ENCODE measurements around the gene ZER1. TPM values are rescaled to one million over a fixed set of nuclear protein-coding genes. Genes with fewer than 3 reads are reported as not detected.

ZER1 gene
- total RNA-seq, 3 donors from 2014 or later (not counting 1 experiment from before 2014, with no cell fraction given): 35.0 to 37.4 (median 35.2) TPM

- no peak for DNase-seq
- Histone ChIP-seq H3K36me3 (ENCODE audit: control insufficient read depth, insufficient read depth, low read length) (peaks cover 11% of the 10 kb centered on the region), H3K4me1 (ENCODE audit: control insufficient read depth, insufficient read depth, low read length) (peaks cover 64% of the 10 kb centered on the region), H3K4me3 (ENCODE audit: low read length) (no peak overlapping the region), H3K27ac (ENCODE audit: low read length) (no peak overlapping the region), H3K9me3 (ENCODE audit: control insufficient read depth, insufficient read depth, low read length) (no peaks in the 10 kb centered on the region), H3K27me3 (ENCODE audit: control insufficient read depth, insufficient read depth, low read length) (no peaks in the 10 kb centered on the region)
- 96% methylated on average over 4 of the region's 4 CpGs for WGBS (ENCODE audit: insufficient coverage)
- H3K9me3 Mint-ChIP-seq: no peaks in the 10 kb centered on the region
- intact Hi-C loops (cut with micrococcal nuclease): loop anchor here (2.0 kb wide), 1 partner anchor 31 kb away; the partner anchor contains the start of gene DYNC2I2
- H3K27ac Mint-ChIP-seq: peak overlapping the region; percentile 96 to 99
- peaks cover 61 to 71% of the 10 kb centered on the region in 2 donors for H3K4me1 Mint-ChIP-seq
- H3K36me3 Mint-ChIP-seq: peaks cover 10% of the 10 kb centered on the region
- no peaks in the 10 kb centered on the region for H3K27me3 Mint-ChIP-seq (ENCODE audit: low read depth in 2 of 2)
- TF ChIP-seq, protein P1, sequence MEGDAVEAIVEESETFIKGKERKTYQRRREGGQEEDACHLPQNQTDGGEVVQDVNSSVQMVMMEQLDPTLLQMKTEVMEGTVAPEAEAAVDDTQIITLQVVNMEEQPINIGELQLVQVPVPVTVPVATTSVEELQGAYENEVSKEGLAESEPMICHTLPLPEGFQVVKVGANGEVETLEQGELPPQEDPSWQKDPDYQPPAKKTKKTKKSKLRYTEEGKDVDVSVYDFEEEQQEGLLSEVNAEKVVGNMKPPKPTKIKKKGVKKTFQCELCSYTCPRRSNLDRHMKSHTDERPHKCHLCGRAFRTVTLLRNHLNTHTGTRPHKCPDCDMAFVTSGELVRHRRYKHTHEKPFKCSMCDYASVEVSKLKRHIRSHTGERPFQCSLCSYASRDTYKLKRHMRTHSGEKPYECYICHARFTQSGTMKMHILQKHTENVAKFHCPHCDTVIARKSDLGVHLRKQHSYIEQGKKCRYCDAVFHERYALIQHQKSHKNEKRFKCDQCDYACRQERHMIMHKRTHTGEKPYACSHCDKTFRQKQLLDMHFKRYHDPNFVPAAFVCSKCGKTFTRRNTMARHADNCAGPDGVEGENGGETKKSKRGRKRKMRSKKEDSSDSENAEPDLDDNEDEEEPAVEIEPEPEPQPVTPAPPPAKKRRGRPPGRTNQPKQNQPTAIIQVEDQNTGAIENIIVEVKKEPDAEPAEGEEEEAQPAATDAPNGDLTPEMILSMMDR (IDR thresholded peaks at IDR 0.05): no peak
- peak overlapping the region; percentile 50 for H3K4me3 Mint-ChIP-seq
- no peak for ATAC-seq
Observed at GRCh38 chr9:128687453-128687852, 84.3 kb downstream of the ZER1 start.

DNA sequence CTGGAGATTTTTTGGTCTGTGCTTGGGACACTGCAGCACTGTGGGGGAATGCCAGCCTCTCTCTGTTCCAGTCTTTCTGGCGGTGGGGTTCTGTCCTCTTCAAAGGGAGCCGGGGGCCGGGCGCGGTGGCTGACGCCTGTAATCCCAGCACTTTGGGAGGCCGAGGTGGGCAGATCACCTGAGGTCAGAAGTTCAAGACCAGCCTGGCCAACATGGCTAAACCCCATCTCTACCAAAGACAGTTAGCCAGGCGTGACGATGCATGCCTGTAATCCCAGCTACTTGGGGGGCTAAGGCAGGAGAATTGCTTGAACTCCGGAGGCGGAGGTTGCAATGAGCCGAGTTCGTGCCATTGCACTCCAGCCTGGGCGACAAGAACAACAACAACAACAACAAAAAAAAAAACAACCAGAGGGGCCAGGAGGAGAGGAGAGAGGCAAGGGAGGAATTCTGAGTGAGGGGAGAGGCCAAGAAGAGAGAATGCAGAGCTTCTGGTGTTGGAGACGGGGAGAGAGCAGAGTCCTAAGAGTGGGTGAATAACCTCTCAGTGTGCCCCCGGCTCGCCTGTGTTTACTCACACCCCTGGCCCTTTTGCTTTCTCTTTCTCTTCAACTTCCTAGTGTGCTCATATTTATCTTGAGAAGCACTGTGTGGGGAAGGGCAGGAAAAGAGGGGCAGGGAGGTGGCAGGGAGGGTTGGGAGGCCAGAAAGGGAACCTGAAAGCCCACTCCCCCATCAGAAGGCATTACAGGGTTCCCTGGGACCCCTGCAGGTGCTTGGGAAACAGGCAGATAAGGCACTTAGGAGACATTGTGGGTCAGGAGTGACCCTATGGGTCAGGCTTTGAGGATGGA lies 85.9 kb downstream of the ZER1 start:
- TF ChIP-seq, protein P1 (IDR thresholded peaks at IDR 0.05): no peak
- peaks cover 68% of the 10 kb centered on the region for H3K4me1 ChIP-seq (ENCODE audit: control insufficient read depth, insufficient read depth, low read length)
- H3K27ac Mint-ChIP-seq: peak overlapping the region; percentile 96 to 99
- intact Hi-C loops (cut with micrococcal nuclease): loop anchor here (2.0 kb wide), 1 partner anchor 29 kb away; the partner anchor contains the start of gene DYNC2I2
- no peaks in the 10 kb centered on the region for H3K9me3 Mint-ChIP-seq
- peaks cover 51 to 58% of the 10 kb centered on the region in 2 donors for H3K4me1 Mint-ChIP-seq
- H3K36me3 ChIP-seq (ENCODE audit: control insufficient read depth, insufficient read depth, low read length): no peaks in the 10 kb centered on the region
- peak overlapping the region; percentile 40 for H3K4me3 ChIP-seq (ENCODE audit: low read length)
- H3K27me3 ChIP-seq (ENCODE audit: control insufficient read depth, insufficient read depth, low read length): no peaks in the 10 kb centered on the region
- H3K27me3 Mint-ChIP-seq (ENCODE audit: low read depth in 2 of 2): no peaks in the 10 kb centered on the region
- peak overlapping the region; percentile 94 for H3K4me3 Mint-ChIP-seq
- peak overlapping the region; percentile 92 for H3K27ac ChIP-seq (ENCODE audit: low read length)
- ATAC-seq (peak; percentile 24 to 52 (median 44)), DNase-seq (peak; percentile 51 to 73)
- 46% methylated on average over 13 of the region's 17 CpGs for WGBS (ENCODE audit: insufficient coverage)
- H3K9me3 ChIP-seq (ENCODE audit: control insufficient read depth, insufficient read depth, low read length): no peaks in the 10 kb centered on the region
- H3K36me3 Mint-ChIP-seq: no peaks in the 10 kb centered on the region

- no peaks in the 10 kb centered on the region for H3K9me3 ChIP-seq (ENCODE audit: control insufficient read depth, insufficient read depth, low read length)
- H3K4me3 Mint-ChIP-seq: peak overlapping the region; percentile 94
Observed at GRCh38 chr9:128684325-128685199, 87.2 kb downstream of the ZER1 start.

More at GRCh38 chr9:128684325-128685199, 87.2 kb downstream of the ZER1 start:
- intact Hi-C loops (cut with micrococcal nuclease): no loop called here
- H3K4me1 ChIP-seq (ENCODE audit: control insufficient read depth, insufficient read depth, low read length): peaks cover 64% of the 10 kb centered on the region
- ATAC-seq: peak; percentile 37 to 42 (median 39)
- no peaks in the 10 kb centered on the region for H3K27me3 ChIP-seq (ENCODE audit: control insufficient read depth, insufficient read depth, low read length)
- Mint-ChIP-seq H3K36me3 (no peaks in the 10 kb centered on the region), H3K9me3 (no peaks in the 10 kb centered on the region), H3K27me3 (ENCODE audit: low read depth in 2 of 2) (no peaks in the 10 kb centered on the region), H3K27ac (peak overlapping the region; percentile 96 to 99), H3K4me1 (peaks cover 44 to 51% of the 10 kb centered on the region in 2 donors)
- H3K4me3 ChIP-seq (ENCODE audit: low read length): peak overlapping the region; percentile 80
- whole genome bisulfite sequencing (ENCODE audit: insufficient coverage): 3% methylated on average over 15 of the region's 15 CpGs
- H3K27ac ChIP-seq (ENCODE audit: low read length): peak overlapping the region; percentile 92
- H3K36me3 ChIP-seq (ENCODE audit: control insufficient read depth, insufficient read depth, low read length): no peaks in the 10 kb centered on the region
- TF ChIP-seq, protein P1 (IDR thresholded peaks at IDR 0.05): no peak
- DNase-seq: peak; percentile 61 to 85
